T-helper 1 cell treated with Interleukin-12 subunit alpha and Interleukin-12 subunit beta and Interleukin-4 antibody, amounts not matched to agents 30 μg/mL and 1 μg/mL, for 36 hours (primary cell): Measurements from ENCODE around the gene RAB3C.
"Not testable (repeated sequence)": the region's sequence is repeated elsewhere in the genome, so short reads cannot be mapped to it uniquely, and the experiment has no call there.

ENCODE experiments used
- H3K27ac Mint-ChIP-seq: one replicate; pipeline ENCODE4 v1.8.0; 2021; ENCODE audit warnings: mild to moderate bottlenecking, mixed read lengths
- H3K27me3 Mint-ChIP-seq: one replicate; pipeline ENCODE4 v1.8.0; 2021; ENCODE audit warnings: low read depth, mixed read lengths
- H3K36me3 Mint-ChIP-seq: one replicate; pipeline ENCODE4 v1.8.0; 2021; ENCODE audit warnings: low read depth, mixed read lengths
- H3K4me1 Mint-ChIP-seq: one replicate; pipeline ENCODE4 v1.8.0; 2021; ENCODE audit warnings: low read depth, mixed read lengths
- H3K4me3 Mint-ChIP-seq: one replicate; pipeline ENCODE4 v1.8.0; 2021; ENCODE audit warnings: mild to moderate bottlenecking, moderate library complexity, mixed read lengths
- H3K9me3 Mint-ChIP-seq: one replicate; pipeline ENCODE4 v1.8.0; 2021; ENCODE audit warnings: mixed read lengths

The RAB3C gene

DNA sequence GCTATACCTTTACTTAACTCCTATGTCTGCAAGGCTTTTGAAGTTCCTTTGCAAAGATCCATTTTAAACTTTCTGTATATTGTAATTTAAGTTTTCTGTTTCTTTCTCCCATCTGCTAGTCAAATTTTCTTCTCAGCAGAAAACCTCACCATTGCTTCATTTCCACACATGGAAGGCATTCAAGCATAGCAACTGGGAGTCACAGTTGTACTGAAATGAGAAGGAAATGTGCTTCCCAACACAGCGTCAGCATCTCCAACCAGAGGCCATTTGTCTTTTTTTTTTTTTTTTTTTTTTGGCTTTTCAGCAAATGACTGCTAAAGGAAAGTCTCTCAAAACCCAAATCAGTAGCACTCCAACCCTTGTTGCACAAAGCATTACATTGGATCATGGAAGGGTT, 92.5 kb downstream of the RAB3C start:
- Mint-ChIP-seq H3K27ac (no peak overlapping the region), H3K4me3 (no peak overlapping the region), H3K4me1 (no peaks in the 10 kb centered on the region), H3K27me3 (no peaks in the 10 kb centered on the region), H3K36me3 (no peaks in the 10 kb centered on the region), H3K9me3 (no peaks in the 10 kb centered on the region)

DNA sequence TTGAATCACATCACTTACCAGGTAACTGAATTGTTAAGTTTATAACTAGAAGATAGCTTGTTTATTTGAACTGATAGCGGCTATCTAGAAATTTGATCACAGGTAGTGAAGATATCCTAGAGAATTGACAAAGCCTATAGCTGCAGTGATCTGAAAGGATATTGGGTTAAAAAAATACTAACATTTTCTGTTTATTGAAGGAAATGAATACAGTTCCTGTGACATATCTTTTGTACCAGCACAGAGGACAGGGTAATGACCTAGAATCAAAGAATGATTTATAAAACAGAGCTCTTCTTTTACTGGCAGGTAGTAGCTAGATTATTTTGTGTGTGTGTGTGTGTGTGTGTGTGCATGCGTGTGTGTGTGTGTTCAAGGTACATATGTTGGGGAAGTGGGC, 94.8 kb downstream of the RAB3C start:
- Mint-ChIP-seq H3K27ac (no peak overlapping the region), H3K4me3 (no peak overlapping the region), H3K36me3 (no peaks in the 10 kb centered on the region), H3K27me3 (no peaks in the 10 kb centered on the region), H3K9me3 (no peaks in the 10 kb centered on the region), H3K4me1 (no peaks in the 10 kb centered on the region)

- Mint-ChIP-seq H3K27ac (no peak overlapping the region), H3K27me3 (no peaks in the 10 kb centered on the region), H3K36me3 (no peaks in the 10 kb centered on the region), H3K4me3 (no peak overlapping the region), H3K9me3 (no peaks in the 10 kb centered on the region), H3K4me1 (no peaks in the 10 kb centered on the region)
Measured at GRCh38 chr5:58680503-58680902, 97.6 kb downstream of the RAB3C start.

- H3K4me3 Mint-ChIP-seq: no peak overlapping the region
- H3K9me3 Mint-ChIP-seq: no peaks in the 10 kb centered on the region
- H3K36me3 Mint-ChIP-seq: no peaks in the 10 kb centered on the region
- no peaks in the 10 kb centered on the region for H3K27me3 Mint-ChIP-seq
- H3K4me1 Mint-ChIP-seq: no peaks in the 10 kb centered on the region
- H3K27ac Mint-ChIP-seq: no peak overlapping the region
Measured at GRCh38 chr5:58681943-58682342, 99.1 kb downstream of the RAB3C start.

GRCh38 chr5:58683567-58683966, 100.7 kb downstream of the RAB3C start:
- Mint-ChIP-seq H3K4me3 (no peak overlapping the region), H3K9me3 (no peaks in the 10 kb centered on the region), H3K36me3 (no peaks in the 10 kb centered on the region)

DNA sequence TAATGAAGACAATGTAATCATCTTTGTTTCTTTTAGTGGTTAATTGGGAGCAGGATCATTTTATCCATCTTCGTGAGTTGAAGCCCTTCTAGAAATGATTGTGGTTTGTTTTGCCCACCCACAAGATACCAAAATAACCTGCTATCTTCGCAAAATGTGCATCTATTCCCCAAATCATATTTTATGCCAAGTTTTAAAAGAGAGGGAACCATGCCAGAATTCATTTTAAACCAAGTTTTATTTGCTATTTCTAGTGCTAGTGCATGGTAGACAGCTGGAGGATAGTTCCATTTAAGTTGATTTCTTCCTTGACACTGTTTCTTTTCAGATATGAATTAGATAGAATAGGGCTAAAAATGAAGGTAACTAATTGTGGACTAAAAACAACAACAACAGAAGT, 104.2 kb downstream of the RAB3C start:
- no peak overlapping the region for H3K27ac Mint-ChIP-seq
- no peaks in the 10 kb centered on the region for H3K27me3 Mint-ChIP-seq
- H3K4me3 Mint-ChIP-seq: no peak overlapping the region
- H3K4me1 Mint-ChIP-seq: no peaks in the 10 kb centered on the region
- H3K9me3 Mint-ChIP-seq: no peaks in the 10 kb centered on the region
- no peaks in the 10 kb centered on the region for H3K36me3 Mint-ChIP-seq

More at GRCh38 chr5:58683567-58683966, 100.7 kb downstream of the RAB3C start:
- H3K27me3 Mint-ChIP-seq: no peaks in the 10 kb centered on the region
- no peaks in the 10 kb centered on the region for H3K4me1 Mint-ChIP-seq
- no peak overlapping the region for H3K27ac Mint-ChIP-seq

DNA sequence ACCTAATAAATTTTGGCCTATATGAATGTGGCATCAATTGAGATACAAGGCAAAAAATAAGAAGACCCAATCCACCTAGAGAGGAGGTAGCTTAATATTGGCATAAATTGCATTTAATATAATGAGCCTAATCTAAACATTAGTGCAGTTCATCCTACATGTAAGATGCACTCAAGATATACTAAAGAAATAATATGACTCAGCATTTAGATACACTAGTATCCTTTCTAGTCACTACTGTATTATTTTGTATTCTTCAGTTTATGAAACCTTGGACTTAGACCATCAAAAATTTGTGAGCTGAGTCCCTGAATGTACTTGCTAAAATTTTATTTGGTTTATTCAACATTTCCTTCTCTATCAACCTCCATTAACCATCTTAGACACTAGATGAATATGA, 104.7 kb downstream of the RAB3C start:
- Mint-ChIP-seq H3K36me3 (no peaks in the 10 kb centered on the region), H3K4me1 (no peaks in the 10 kb centered on the region), H3K9me3 (no peaks in the 10 kb centered on the region), H3K27ac (no peak overlapping the region), H3K27me3 (no peaks in the 10 kb centered on the region), H3K4me3 (no peak overlapping the region)

DNA sequence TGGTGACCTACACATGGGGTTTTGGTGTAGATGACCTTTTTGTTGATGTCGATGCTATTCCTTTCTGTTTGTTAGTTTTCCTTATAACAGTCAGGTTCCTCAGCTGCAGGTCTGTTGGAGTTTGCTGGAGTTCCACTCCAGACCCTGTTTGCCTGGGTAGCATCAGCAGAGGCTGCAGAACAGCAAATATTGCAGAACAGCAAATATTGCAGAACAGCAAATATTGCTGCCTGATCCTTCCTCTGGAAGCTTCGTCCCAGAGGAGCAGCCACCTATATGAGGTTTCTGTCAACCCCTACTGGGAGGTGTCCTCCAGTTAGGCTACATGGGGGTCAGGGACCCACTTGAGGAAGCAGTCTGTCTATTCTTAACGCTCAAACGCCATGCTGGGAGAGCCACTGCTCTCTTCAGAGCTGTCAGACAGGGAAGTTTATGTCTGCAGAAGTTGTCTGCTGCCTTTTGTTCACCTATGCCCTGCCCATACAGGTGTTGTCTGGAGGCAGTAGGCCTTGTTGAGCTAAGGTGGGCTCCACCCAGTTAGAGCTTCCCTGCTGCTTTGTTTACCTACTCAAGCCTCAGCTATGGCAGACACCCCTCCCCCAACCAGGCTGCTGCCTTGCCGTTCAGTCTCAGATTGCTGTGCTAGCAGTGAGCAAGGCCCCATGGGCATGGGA, 116.3 kb downstream of the RAB3C start:
- not testable (repeated sequence) for H3K27ac Mint-ChIP-seq, H3K4me1 Mint-ChIP-seq, H3K27me3 Mint-ChIP-seq, H3K9me3 Mint-ChIP-seq, H3K4me3 Mint-ChIP-seq, H3K36me3 Mint-ChIP-seq

GRCh38 chr5:58699762-58700118, 116.9 kb downstream of the RAB3C start:
- H3K27ac Mint-ChIP-seq: no peak overlapping the region

DNA sequence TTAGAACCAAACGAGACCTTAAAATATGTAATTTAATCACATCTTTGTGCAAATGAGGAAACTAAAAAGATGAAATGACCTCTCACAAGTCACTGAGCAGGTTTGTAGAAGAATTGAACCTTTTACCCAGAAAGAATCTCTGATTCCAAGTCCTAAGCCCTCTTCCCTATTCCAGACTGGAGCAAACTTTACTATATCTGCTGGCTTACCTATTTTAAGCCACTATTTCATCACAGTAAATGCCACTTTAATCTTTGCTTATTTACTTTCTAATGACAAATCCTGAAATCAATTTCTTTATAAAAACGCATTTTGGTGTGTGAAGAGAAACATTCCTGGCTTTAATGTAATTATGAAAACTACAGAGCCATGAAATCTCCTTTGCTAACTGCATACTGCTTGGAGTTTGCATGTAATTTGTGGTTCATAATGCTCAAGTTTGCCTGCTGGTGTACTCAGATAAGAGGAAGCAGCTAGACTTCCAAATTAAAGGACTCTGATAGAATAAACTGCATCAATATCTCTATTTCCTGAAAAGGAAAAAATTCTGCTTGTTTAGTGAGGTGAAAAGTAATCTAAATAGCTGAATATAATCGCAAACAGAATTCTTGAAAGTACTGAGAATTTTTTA, 121.2 kb downstream of the RAB3C start:
- Mint-ChIP-seq H3K9me3 (no peaks in the 10 kb centered on the region), H3K36me3 (no peaks in the 10 kb centered on the region), H3K27me3 (no peaks in the 10 kb centered on the region), H3K4me3 (no peak overlapping the region), H3K4me1 (no peaks in the 10 kb centered on the region), H3K27ac (no peak overlapping the region)

More at GRCh38 chr5:58699762-58700118, 116.9 kb downstream of the RAB3C start:
- no peak overlapping the region for H3K4me3 Mint-ChIP-seq
- H3K27me3 Mint-ChIP-seq: no peaks in the 10 kb centered on the region
- no peaks in the 10 kb centered on the region for H3K4me1 Mint-ChIP-seq
- H3K9me3 Mint-ChIP-seq: peaks cover 5% of the 10 kb centered on the region
- H3K36me3 Mint-ChIP-seq: no peaks in the 10 kb centered on the region

DNA sequence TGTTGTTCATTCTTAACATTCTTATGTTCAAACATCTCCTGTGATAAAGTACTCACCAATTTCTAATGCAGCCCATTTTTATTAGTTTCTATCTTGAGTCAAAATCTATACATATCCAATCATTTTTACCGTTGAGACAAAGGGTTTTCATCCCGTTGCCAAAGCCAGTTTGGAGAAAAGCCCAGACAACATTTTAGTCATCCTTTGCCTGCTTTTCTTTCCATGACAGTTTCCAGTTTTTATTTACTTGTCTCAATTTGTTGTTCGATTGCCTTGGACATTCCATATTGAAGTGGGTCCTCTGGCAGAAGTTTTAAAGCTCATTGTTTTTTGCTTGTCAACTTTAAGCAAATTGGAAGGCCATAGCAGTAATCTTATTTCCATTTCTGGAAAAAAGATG, 123.9 kb downstream of the RAB3C start:
- Mint-ChIP-seq H3K4me3 (no peak overlapping the region), H3K36me3 (no peaks in the 10 kb centered on the region), H3K27me3 (no peaks in the 10 kb centered on the region), H3K9me3 (no peaks in the 10 kb centered on the region), H3K4me1 (no peaks in the 10 kb centered on the region), H3K27ac (no peak overlapping the region)

GRCh38 chr5:58708456-58708855, 125.6 kb downstream of the RAB3C start:
- no peaks in the 10 kb centered on the region for H3K36me3 Mint-ChIP-seq

GRCh38 chr5:58710425-58710824, 127.5 kb downstream of the RAB3C start:
- not testable (repeated sequence) for H3K4me1 Mint-ChIP-seq, H3K36me3 Mint-ChIP-seq, H3K4me3 Mint-ChIP-seq, H3K27ac Mint-ChIP-seq, H3K9me3 Mint-ChIP-seq, H3K27me3 Mint-ChIP-seq

More at GRCh38 chr5:58708456-58708855, 125.6 kb downstream of the RAB3C start:
- Mint-ChIP-seq H3K27me3 (no peaks in the 10 kb centered on the region), H3K4me3 (no peak overlapping the region), H3K4me1 (no peaks in the 10 kb centered on the region), H3K9me3 (no peaks in the 10 kb centered on the region), H3K27ac (no peak overlapping the region)

- H3K36me3 Mint-ChIP-seq: no peaks in the 10 kb centered on the region
- no peak overlapping the region for H3K4me3 Mint-ChIP-seq
- no peaks in the 10 kb centered on the region for H3K4me1 Mint-ChIP-seq
- H3K27ac Mint-ChIP-seq: no peak overlapping the region
- H3K9me3 Mint-ChIP-seq: no peaks in the 10 kb centered on the region
- H3K27me3 Mint-ChIP-seq: peaks cover 4% of the 10 kb centered on the region
Measured at GRCh38 chr5:58710871-58711270, 128.0 kb downstream of the RAB3C start.

GRCh38 chr5:58711965-58712364, 129.1 kb downstream of the RAB3C start:
- no peak overlapping the region for H3K4me3 Mint-ChIP-seq
- H3K36me3 Mint-ChIP-seq: no peaks in the 10 kb centered on the region
- H3K9me3 Mint-ChIP-seq: no peaks in the 10 kb centered on the region
- peaks cover 4% of the 10 kb centered on the region for H3K27me3 Mint-ChIP-seq
- no peak overlapping the region for H3K27ac Mint-ChIP-seq
- H3K4me1 Mint-ChIP-seq: no peaks in the 10 kb centered on the region
